Cardiac fibroblast (primary cell): ENCODE data around the gene KCNH6.

Experiments used
- DNase-seq, 2 donors: peaks; one replicate each; pipeline versions ENCODE4 v3.0.0 to v3.0.0-alpha.2; 2010; ENCODE audit warnings: low read depth in 2 of 2
- H3K4me3 ChIP-seq, 2 donors: replicated peaks in 1 of 2; 1 replicate in 1 of 2; 2 replicates in 1 of 2; pipeline ENCODE4 v1.5.1; 2011; ENCODE audit warnings: low read depth in 2 of 2, low read length in 2 of 2, mild to moderate bottlenecking in 2 of 2, moderate library complexity in 1 of 2
- TF ChIP-seq, protein P1 (sequence below): IDR thresholded peaks from one replicate; pipeline ENCODE4 v1.5.1; 2011; ENCODE audit warnings: low read depth, mild to moderate bottlenecking, low read length, inconsistent platforms

Gene KCNH6

DNA sequence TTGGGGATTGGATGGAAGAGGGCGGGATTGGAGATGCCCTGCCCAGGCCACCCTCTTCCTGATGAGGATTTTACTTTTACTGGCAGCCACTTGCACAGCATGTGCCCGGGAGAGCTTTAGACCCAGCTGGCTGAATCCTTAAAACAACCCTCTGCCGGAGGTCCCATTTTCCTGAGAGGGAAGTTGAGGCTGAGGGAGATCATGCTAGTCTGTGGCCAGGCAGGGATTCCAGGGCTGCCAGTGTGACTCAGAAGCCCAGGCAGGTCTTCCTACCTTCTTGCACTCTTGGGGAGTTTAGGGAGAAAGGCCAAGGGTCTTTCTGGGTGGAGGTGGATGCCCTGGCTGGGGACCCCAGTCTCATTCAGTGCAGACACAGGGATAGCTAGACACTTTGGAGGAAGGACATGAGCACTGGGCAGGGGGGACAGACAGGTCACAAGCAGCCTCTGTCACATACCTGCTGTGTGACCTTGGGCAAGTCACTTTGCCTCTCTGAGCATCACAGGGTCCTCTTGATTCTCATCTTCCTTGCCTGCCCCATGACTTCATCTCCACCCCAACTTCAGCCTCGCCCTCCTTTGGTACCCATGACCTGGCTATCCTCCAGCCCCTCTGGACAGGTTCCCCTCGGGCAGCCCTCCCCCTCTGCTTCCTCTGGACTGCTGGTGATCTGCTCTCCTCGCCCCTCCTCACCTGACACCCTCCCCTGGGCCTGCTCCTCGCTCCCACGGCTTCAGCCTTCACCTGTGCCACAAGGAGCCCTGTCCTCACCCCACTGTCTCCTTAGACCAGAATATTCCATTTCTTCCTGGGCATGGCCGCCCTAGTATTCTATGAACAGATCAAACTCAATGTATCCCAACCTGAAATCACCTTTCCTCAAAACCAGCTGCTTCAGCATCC is 15.8 kb downstream of the KCNH6 start:
- DNase-seq: no peak
- H3K4me3 ChIP-seq: no peak overlapping the region
- TF ChIP-seq, protein P1, sequence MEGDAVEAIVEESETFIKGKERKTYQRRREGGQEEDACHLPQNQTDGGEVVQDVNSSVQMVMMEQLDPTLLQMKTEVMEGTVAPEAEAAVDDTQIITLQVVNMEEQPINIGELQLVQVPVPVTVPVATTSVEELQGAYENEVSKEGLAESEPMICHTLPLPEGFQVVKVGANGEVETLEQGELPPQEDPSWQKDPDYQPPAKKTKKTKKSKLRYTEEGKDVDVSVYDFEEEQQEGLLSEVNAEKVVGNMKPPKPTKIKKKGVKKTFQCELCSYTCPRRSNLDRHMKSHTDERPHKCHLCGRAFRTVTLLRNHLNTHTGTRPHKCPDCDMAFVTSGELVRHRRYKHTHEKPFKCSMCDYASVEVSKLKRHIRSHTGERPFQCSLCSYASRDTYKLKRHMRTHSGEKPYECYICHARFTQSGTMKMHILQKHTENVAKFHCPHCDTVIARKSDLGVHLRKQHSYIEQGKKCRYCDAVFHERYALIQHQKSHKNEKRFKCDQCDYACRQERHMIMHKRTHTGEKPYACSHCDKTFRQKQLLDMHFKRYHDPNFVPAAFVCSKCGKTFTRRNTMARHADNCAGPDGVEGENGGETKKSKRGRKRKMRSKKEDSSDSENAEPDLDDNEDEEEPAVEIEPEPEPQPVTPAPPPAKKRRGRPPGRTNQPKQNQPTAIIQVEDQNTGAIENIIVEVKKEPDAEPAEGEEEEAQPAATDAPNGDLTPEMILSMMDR: no peak

DNA sequence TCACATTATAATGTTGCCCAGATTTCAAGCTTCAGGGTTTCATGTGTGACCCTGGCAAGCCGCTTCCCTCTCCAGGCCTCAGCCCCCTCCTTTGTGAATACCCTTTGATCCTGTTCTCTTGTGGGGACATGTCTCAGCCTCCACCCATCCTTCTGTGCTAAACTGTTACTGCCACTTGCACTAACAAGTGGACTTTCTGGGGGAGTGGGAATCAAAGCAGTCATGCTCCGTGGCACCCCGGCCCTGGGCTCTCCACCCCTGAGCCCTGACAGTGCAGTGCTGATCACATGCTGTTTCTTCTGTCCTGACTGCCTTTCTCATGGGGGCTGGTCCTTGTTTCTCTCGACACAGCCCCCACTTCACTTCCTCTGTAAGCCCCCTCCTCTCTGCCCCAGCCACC is 17.4 kb downstream of the KCNH6 start:
- DNase-seq: no peak
- no peak overlapping the region for H3K4me3 ChIP-seq
- TF ChIP-seq, protein P1: no peak

- DNase-seq: no peak
These were observed 19.0 kb downstream of the KCNH6 start for GRCh38 chr17:63542218-63542545.

DNA sequence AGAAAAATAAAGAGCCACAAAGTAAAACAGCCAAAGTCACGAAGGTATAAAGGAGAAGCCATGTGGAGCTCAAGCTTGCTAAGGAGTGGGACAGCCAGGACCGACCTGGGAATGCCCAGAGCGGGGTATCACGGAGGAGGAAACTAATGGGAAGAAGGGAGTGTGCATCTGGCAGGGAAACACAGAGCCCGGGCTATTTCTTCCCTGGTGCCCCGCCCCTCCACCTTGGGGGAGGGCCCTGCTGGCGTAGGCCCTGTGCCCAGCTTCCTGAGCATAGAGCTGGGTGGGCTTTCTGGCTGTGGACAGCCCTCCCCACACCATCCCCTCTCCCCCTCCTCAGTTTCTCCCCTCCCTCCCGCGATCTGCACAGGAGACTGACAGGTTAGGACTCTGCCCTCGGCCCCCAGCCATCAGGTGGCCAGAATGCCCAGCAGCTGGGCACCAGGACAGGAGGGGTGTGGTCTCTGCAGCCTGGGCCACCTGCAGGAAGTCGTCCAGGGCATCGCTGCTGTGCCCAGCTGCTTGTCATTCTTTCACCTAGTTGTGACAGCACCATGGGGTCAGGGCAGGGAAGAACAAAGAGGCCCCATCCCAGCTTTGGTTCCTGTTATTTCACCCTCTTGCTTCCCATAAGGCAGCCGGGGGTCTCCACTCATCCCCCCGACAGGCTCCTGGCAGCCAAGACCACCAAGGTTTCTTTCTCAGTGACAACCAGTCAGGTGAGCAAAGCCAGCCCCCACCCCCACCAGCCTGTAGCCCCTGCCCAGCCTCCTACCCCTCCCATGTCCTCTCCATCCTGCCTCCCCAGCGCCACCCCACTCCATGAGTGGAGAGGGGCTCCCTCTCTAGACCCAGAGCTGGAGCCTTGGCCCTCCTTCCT is 20.0 kb downstream of the KCNH6 start:
- TF ChIP-seq, protein P1: no peak
- H3K4me3 ChIP-seq: no peak overlapping the region
- no peak for DNase-seq

More at GRCh38 chr17:63542218-63542545, 19.0 kb downstream of the KCNH6 start:
- TF ChIP-seq, protein P1: no peak
- no peak overlapping the region for H3K4me3 ChIP-seq

- no peak for DNase-seq
- H3K4me3 ChIP-seq: no peak overlapping the region
- TF ChIP-seq, protein P1: no peak
These were observed 20.8 kb downstream of the KCNH6 start for GRCh38 chr17:63543822-63544420.

- no peak for DNase-seq
- no peak overlapping the region for H3K4me3 ChIP-seq
- TF ChIP-seq, protein P1: no peak
These were observed 21.5 kb downstream of the KCNH6 start for GRCh38 chr17:63544467-63545301.
